Activated T-cell treated with anti-CD3 and anti-CD28 coated beads, Interleukin-2, amount 50 U/mL, for 1 hour (primary cell): ENCODE measurements around the gene ASCC1.
"Not testable (repeated sequence)": the region's sequence is repeated elsewhere in the genome, so short reads cannot be mapped to it uniquely, and the experiment has no call there.

ENCODE experiments used
- DNase-seq: peaks from one replicate; pipeline ENCODE4 v3.0.0-alpha.2; 2020

ASCC1 gene

GRCh38 chr10:72219235-72219814 lies 3.2 kb upstream of the ASCC1 start:
- DNase-seq = no peak

- no peak for DNase-seq
Measured at GRCh38 chr10:72218726-72219125, 2.6 kb upstream of the ASCC1 start.

- no peak for DNase-seq
Measured at GRCh38 chr10:72218325-72218724, 2.2 kb upstream of the ASCC1 start.

GRCh38 chr10:72211832-72212231 lies 4.2 kb downstream of the ASCC1 start:
- not testable (repeated sequence) for DNase-seq

DNA sequence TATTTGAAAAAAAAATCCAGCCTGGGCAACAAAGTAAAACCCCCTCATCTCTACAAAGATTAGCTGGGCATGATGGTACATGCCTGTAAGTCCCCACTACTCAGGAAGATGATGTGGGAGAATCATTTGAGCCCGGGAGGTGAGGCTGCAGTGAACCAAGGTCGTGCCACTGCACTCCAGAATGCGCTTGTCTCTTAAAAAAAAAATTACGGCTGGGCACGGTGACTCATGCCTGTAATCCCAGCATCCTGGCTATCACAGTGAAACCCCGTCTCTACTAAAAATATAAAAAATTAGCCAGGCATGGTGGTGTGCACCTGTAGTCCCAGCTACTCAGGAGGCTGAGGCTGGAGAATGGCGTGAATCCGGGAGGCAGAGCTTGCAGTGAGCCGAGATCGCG lies 4.7 kb downstream of the ASCC1 start:
- DNase-seq = not testable (repeated sequence)

DNA sequence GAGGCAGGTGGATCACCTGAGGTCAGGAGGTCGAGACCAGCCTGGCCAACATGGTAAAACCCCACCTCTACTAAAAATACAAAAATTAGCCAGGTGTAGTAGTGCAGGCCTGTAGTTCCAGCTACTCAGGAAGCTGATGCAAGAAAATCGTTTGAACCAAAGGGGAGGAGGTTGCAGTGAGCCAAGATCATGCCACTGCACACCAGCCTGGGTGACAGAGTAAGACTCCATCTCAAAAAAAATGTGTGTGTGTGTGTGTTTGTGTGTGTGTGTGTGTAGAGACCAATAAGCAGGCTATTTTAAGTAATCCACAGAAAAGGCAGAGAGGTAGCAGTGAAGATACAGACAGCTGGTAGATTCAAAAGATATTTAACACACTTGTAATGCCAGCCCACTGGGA lies 7.5 kb downstream of the ASCC1 start:
- DNase-seq = not testable (repeated sequence)

DNA sequence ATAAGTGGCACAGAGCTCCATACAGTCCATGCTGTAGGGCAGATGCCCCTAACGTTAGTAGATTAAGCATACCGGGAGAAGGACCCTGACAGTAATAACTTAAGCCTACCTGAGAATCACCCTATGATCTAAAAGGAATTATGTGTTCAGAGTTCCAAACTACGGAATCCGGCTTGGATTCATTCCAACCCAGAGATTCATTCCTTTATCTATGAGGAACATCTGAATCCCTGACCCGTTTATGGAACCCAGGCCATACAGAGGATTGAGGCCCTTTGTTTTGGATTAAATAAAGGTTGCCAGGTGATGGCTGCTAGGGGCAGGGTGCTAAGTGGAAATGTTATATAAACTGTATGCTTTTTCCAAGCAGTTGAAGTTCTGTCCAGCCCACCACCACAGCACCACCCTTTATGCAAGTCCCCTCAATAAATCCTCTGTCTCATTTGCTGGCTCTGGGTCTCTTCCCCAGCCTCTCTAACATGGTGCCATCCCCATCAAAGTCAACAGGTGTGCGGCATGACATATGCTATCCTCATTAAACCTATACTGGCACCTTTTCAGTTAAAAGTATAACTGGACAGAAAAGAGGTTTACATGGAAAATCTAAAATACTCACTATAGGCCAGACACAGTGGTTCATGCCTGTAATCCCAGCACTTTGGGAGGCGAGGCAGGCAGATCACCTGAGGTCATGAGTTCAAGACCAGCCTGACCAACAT lies 9.4 kb downstream of the ASCC1 start:
- DNase-seq = no peak

DNA sequence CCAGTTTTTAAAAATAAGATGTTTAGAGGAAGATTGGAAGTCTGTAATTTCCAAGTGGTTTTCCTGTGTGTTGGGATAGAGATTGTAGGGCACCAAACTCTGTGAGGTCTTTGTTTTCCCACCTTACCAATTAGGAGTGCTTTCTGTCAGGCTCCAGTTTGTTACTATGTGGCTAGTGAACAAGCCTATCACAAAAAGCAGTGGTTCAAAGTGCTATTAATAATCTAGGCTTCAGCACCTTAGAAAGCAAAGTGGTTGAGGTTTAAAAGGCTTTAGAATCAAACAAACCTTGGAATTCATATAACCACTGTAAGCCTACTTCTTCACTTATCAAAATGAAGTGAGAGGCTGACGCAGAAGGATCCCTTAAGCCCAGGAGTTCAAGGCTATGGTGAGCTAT lies 11.4 kb downstream of the ASCC1 start:
- no peak for DNase-seq

DNA sequence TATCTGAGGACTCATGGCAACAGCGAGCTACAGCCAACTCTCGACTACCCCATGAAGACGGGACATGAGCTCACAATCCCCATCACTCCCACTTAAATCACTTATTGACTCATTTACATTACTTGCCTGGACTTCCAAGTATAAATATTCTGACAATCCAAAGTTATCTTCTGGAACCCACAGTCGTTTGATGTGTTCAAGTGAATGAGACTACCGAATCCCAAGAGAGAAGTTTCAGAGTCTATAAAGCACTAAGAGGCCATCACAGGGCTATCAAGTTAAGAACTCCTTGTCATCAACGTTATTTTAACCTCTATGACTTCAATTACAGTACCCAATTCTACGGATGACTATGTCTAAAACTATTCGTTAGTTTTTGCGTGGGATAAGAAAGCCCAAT lies 11.8 kb downstream of the ASCC1 start:
- DNase-seq = no peak

GRCh38 chr10:72201293-72201692 lies 14.8 kb downstream of the ASCC1 start:
- DNase-seq = no peak

GRCh38 chr10:72200883-72201282 lies 15.2 kb downstream of the ASCC1 start:
- no peak for DNase-seq

DNA sequence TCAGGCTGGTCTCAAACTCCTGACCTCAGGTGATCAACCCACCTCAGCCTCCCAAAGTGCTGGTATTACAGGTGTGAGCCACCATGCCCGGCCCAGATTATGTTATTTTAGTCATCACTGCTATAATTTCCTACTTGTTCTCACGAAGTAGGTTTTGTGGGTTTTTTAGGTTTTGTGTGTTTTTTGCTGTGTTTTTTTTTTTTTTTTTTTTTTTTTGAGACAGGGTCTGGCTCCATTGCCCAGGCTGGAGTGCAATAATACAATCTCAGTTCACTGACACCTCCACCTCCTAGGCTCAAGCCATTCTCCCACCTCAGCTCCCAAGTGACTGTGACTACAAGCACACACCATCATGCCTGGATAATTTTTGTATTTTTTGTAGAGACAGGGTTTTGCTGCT lies 21.1 kb downstream of the ASCC1 start:
- DNase-seq = no peak

GRCh38 chr10:72186982-72187330 lies 29.1 kb downstream of the ASCC1 start:
- no peak for DNase-seq

- DNase-seq = no peak
Measured at GRCh38 chr10:72186258-72186981, 29.7 kb downstream of the ASCC1 start.

DNA sequence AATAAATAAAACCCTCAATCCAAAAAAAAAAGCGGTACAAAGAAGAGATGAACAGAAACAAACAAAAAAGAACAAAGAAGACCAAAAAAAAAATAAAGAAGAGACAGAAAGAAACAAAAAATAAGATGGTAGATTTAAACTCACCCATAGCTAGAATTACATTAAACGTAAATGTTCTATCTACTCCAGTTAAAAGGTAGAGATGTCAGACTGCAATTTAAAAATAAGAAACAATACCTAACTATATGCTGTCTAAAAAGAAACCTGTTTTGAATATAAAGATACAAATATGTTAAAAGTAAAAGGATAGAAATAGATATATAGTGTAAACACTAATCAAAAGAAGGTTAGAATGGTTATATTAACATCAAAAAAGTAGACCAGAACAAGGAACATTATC lies 31.9 kb downstream of the ASCC1 start:
- no peak for DNase-seq

DNA sequence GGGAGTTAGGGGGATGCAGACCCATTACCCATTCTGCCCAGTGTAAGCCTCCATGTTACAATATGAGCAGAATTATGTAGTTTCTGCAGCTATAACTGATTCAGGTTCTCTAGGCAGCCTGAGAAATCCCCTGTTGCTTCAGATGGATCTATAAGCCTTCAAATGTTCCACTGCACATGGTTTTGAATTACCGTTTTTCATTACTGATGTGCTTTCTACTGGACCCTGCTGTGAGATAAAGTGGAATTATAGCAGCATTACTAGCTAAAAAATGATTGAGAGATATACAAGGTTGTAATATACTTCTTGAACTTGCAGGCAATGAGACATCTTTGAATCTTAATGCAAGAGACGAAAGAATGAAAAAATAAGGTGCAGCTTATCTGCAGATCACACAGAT lies 38.6 kb downstream of the ASCC1 start:
- DNase-seq = no peak

GRCh38 chr10:72176701-72177100 lies 39.4 kb downstream of the ASCC1 start:
- no peak for DNase-seq

DNA sequence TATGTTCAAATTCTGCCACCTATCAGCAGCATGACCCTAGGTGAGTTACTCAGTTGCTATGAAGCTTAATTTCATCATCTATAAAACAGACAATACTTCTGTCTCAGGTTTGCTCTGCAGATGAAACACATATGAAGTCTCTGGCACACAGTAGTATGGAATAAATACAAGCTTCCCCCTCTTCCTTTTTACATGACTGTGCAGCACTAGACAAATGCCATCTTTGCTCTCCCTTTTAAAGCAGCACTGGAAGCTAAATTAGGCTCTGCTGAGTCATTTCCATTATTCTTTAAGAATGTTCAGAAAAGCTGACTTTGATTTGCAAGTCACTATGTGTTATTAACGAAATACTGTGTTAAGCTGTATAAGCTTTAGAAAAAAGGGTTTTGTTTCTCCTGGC lies 40.9 kb downstream of the ASCC1 start:
- no peak for DNase-seq

GRCh38 chr10:72174297-72174662 lies 41.8 kb downstream of the ASCC1 start:
- no peak for DNase-seq

- no peak for DNase-seq
Measured at GRCh38 chr10:72173619-72174296, 42.3 kb downstream of the ASCC1 start.

DNA sequence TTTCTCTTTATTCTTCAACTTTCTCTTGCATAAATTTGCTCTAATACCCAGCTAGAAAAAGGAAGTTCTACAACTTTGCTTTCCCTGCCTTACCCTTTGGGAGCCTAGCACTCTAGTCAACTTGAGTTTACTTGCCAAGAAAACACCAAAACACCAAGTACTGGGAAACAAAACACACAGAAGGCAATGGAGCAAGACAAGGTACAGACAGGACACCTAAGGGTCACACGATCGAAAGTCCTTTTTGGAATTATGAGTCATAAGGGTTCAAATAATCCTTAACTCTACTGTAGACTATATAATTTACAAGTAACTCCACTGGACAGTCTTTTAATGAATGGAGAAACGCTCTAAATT lies 42.8 kb downstream of the ASCC1 start:
- DNase-seq = no peak

DNA sequence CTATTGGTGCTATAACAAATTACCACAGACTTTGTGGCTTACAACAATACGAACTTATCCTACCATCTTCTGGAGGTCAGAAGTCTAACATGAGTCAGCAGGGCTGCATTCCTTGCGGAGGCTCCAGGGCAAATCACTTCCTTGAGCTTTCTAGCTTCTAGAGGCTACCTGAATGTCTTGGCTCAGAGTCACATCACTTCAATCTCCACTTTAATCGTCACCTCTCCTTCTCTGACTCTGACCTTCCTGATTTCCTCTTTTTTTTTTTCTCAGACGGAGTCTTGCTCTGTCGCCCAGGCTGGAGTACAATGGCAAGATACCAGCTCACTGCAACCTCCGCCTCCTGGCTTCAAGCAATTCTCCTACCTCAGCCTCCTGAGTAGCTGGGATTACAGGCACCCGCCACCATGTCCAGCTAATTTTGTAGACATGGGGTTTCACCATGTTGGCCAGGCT lies 44.9 kb downstream of the ASCC1 start:
- no peak for DNase-seq

DNA sequence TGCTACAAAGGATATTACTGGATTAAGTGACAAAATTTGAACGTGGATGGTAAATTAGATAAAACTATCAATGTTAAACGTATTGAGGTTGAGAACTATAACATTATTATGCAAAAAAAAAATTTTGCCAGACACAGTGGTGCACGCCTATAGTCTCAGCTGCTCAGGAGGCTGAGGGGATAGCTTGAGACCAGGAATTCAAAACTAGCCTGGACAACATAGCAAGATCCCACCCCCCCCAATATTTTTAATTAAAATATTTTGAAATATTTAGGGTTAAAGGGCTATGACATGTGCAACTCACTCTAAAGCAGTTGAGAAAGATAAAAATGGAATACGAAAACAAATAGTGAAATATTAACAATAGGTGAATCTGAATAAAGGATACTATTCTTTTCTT lies 45.3 kb downstream of the ASCC1 start:
- no peak for DNase-seq

- no peak for DNase-seq
Measured at GRCh38 chr10:72170263-72170662, 45.8 kb downstream of the ASCC1 start.
